Glutamatergic neuron (in vitro differentiated cells): Measurements from ENCODE around the gene HMX1. TPM values are rescaled to one million over a fixed set of nuclear protein-coding genes. Genes with fewer than 3 reads are reported as not detected.
A peak's percentile ranks its signal among the peaks of the same experiment; 100 is the strongest.

Source experiments
- DNase-seq: peaks from one replicate; pipeline ENCODE4 v3.0.0; 2022
- H3K27ac Mint-ChIP-seq: one replicate; pipeline ENCODE4 v1.8.0; 2020; ENCODE audit warnings: mild to moderate bottlenecking, mixed read lengths, inconsistent platforms; ENCODE audit not compliant: unreplicated experiment
- H3K27me3 Mint-ChIP-seq: one replicate; pipeline ENCODE4 v1.8.0; 2020; ENCODE audit warnings: mild to moderate bottlenecking, moderate library complexity, mixed read lengths, inconsistent platforms; ENCODE audit not compliant: unreplicated experiment
- H3K36me3 Mint-ChIP-seq: one replicate; pipeline ENCODE4 v1.8.0; 2020; ENCODE audit warnings: mild to moderate bottlenecking, mixed read lengths, inconsistent platforms; ENCODE audit not compliant: unreplicated experiment
- H3K4me1 Mint-ChIP-seq: one replicate; pipeline ENCODE4 v1.8.0; 2020; ENCODE audit warnings: mild to moderate bottlenecking, low read depth, mixed read lengths, inconsistent platforms; ENCODE audit not compliant: unreplicated experiment
- H3K4me3 Mint-ChIP-seq: one replicate; pipeline ENCODE4 v1.8.0; 2020; ENCODE audit warnings: mild to moderate bottlenecking, mixed read lengths, inconsistent platforms; ENCODE audit not compliant: unreplicated experiment
- H3K9me3 Mint-ChIP-seq: one replicate; pipeline ENCODE4 v1.8.0; 2020; ENCODE audit warnings: mild to moderate bottlenecking, moderate library complexity, mixed read lengths, inconsistent platforms; ENCODE audit not compliant: unreplicated experiment
- CTCF ChIP-seq: fragments of 200-600 bp; sonication (generic); IDR thresholded peaks from one replicate; pipeline ENCODE4 v1.5.0; 2021; ENCODE audit not compliant: partially characterized antibody, unreplicated experiment
- total RNA-seq: library from RNA; stranded (reverse); fragmentation: NEBNext Ultra II Directional; extraction: Animal tissue kit (Norgen Biotek cat#: 25700); gene quantifications from one replicate; pipeline ENCODE4 v1.2.1, GENCODE V29; 2021; ENCODE audit not compliant: unreplicated experiment

The HMX1 gene
- total RNA-seq, 1 donor from 2014 or later, result 1.7 TPM

- Mint-ChIP-seq H3K27ac (no peak overlapping the region), H3K36me3 (peaks cover 12% of the 10 kb centered on the region), H3K4me3 (peak overlapping the region; percentile 64), H3K27me3 (peaks cover 46% of the 10 kb centered on the region), H3K9me3 (peaks cover 20% of the 10 kb centered on the region), H3K4me1 (peaks cover 2% of the 10 kb centered on the region)
- no peak for TF ChIP-seq CTCF
- DNase-seq, result no peak
These were observed 807 bp downstream of the HMX1 start for GRCh38 chr4:8870647-8871416.

DNA sequence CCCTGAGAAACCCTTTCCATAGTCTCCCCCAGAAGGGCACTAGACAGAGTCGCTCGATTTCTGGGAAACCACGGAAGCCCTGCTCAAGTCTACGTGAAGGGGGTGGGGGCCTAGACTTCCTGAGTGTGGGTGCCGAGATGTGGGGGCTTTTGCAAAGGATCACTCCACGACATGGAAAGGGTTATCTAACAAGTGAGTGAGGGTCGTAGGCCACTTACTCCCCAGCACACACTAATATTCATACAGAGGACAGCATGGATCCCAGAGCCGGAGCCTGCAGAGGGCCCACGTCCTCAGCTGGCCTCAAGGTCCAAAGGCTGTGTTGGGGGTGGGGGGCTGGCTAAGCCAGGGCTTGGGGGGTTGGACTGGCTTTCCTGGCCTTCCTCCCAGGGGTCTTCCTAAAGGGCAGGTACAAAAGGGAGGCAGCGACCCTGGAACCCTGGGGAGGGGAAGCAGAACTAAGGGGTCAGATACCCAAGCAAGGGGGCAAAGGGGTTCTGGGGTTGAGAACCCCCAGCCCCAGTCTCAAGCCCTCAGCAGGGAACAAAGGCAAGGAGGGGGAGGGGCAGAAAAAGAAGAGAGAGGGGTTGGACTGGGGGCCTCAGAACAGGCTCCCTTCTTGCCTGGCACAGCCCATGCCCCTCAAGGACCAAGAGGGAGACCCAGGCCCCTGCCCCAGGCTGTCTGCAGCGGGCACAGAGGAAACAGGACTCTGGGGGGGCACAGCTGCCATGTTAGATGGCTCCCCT is 1.6 kb downstream of the HMX1 start:
- Mint-ChIP-seq H3K4me1 (peaks cover 2% of the 10 kb centered on the region), H3K27ac (no peak overlapping the region), H3K36me3 (peaks cover 7% of the 10 kb centered on the region), H3K4me3 (no peak overlapping the region), H3K27me3 (peaks cover 40% of the 10 kb centered on the region), H3K9me3 (peaks cover 17% of the 10 kb centered on the region)
- DNase-seq, result no peak
- TF ChIP-seq CTCF, result no peak

- Mint-ChIP-seq H3K9me3 (peaks cover 14% of the 10 kb centered on the region), H3K4me1 (peaks cover 2% of the 10 kb centered on the region), H3K4me3 (no peak overlapping the region), H3K27me3 (peaks cover 42% of the 10 kb centered on the region), H3K36me3 (peaks cover 7% of the 10 kb centered on the region), H3K27ac (no peak overlapping the region)
- TF ChIP-seq CTCF, result no peak
- DNase-seq, result no peak
These were observed 2.4 kb downstream of the HMX1 start for GRCh38 chr4:8869002-8869897.

GRCh38 chr4:8868321-8869001 is 3.2 kb downstream of the HMX1 start:
- peaks cover 7% of the 10 kb centered on the region for H3K36me3 Mint-ChIP-seq
- peaks cover 2% of the 10 kb centered on the region for H3K4me1 Mint-ChIP-seq
- H3K27me3 Mint-ChIP-seq, result peaks cover 44% of the 10 kb centered on the region
- TF ChIP-seq CTCF, result no peak
- peak overlapping the region; percentile 58 for H3K4me3 Mint-ChIP-seq
- H3K9me3 Mint-ChIP-seq, result peaks cover 14% of the 10 kb centered on the region
- H3K27ac Mint-ChIP-seq, result peak overlapping the region; percentile 45
- DNase-seq, result no peak
